ENCODE measurements around the gene CHKB.

The CHKB gene

GRCh38 chr22:50530580-50530876 is 52.1 kb downstream of the CHKB start:
- no peak for DNase-seq (ENCODE audit: low read depth)

GRCh38 chr22:50529897-50530579 is 52.6 kb downstream of the CHKB start, which contains the start of gene TYMP:
TSS of gene TYMP (minus strand) at chr22:50530012. CDS start at chr22:50529709, 303 bp downstream.
- DNase-seq (ENCODE audit: low read depth), result peak; percentile 76

- no peak for DNase-seq (ENCODE audit: low read depth)
Measured at GRCh38 chr22:50529416-50529896, 53.2 kb downstream of the CHKB start.
